ENCODE results near the gene AREL1. TPM values are rescaled to one million over a fixed set of nuclear protein-coding genes. Genes with fewer than 3 reads are reported as not detected.

AREL1 gene
- total and polyA plus RNA-seq, 2 of the 8 experiments (the other 6 are each of a cell fraction or from before 2014, with no cell fraction given): 31.4 to 49.1 TPM

- H3K56ac ChIP-seq (replicated peaks; ENCODE audit: insufficient read length, low read depth, low read length): no peak overlapping the region
- no peak overlapping the region for H3K14ac ChIP-seq (ENCODE audit: insufficient read length)
- H3K9me3 ChIP-seq (ENCODE audit: insufficient read depth in 2 of 2, low read depth in 1 of 2, low read length in 1 of 2): no peaks in the 10 kb centered on the region; a peak in 1 of 4 replicates
- H3K36me3 ChIP-seq (ENCODE audit: control insufficient read depth in 2 of 4, insufficient read depth in 4 of 4, low read length in 3 of 4): peaks cover 0 to 11% (median 0%) of the 10 kb centered on the region in 4 experiments; a peak in 1 of 8 replicates
- H4K8ac ChIP-seq (ENCODE audit: extremely low read depth, insufficient read depth, low read length): no peak overlapping the region
- H2BK20ac ChIP-seq (ENCODE audit: low read length): no peak overlapping the region
- peaks cover 7% of the 10 kb centered on the region; the same call in 1 of the 2 replicates for H3K23me2 ChIP-seq (ENCODE audit: low read depth, low read length)
- H3K27ac ChIP-seq (ENCODE audit: low read depth, low read length): no peak overlapping the region
- CTCF ChIA-PET (ENCODE audit: partially characterized antibody): interaction anchor here (0.7 to 7.6 kb wide), 8 partner anchors 15 to 243 kb away, joined by 3 to 176 read pairs (median 36); no protein-coding TSS in a partner anchor
- peaks cover 4 to 10% (median 6%) of the 10 kb centered on the region in 4 experiments; a peak in 6 of 7 replicates for H3K4me1 ChIP-seq (replicated peaks in 1 of 4; ENCODE audit: control insufficient read depth in 3 of 4, insufficient read depth in 4 of 4, low read length in 3 of 4)
- POLR2A ChIA-PET (ENCODE audit: partially characterized antibody): interaction anchor here (2.9 kb wide), 1 partner anchor 40 kb away, joined by 7 read pairs; no protein-coding TSS in a partner anchor
- no peak overlapping the region for H2BK5ac ChIP-seq (ENCODE audit: low read depth, low read length)
- H2BK12ac ChIP-seq (ENCODE audit: low read depth, low read length): no peak overlapping the region
- TF ChIP-seq CEBPB (IDR thresholded peaks at IDR 0.05; ENCODE audit: low read depth, low read length) (no peak), JUN (IDR thresholded peaks at IDR 0.05; ENCODE audit: low read depth, low read length) (no peak), SIN3A (conservative IDR thresholded peaks at IDR 0.05 in 1 of 2, IDR thresholded peaks at IDR 0.05 in 1 of 2; ENCODE audit: low read depth in 1 of 2, low read length in 2 of 2) (no peak), CBX8 (IDR thresholded peaks at IDR 0.05; ENCODE audit: borderline replicate concordance, low read depth, low read length) (no peak), BRCA1 (IDR thresholded peaks at IDR 0.05; ENCODE audit: low read depth, low read length) (no peak), TAF7 (optimal IDR thresholded peaks at IDR 0.05; ENCODE audit: borderline replicate concordance, low read depth, low read length) (no peak), JUND (IDR thresholded peaks at IDR 0.05; ENCODE audit: low read length) (no peak), POLR2AphosphoS5 (IDR thresholded peaks at IDR 0.05; ENCODE audit: low read depth, low read length) (no peak), RAD21 (IDR thresholded peaks at IDR 0.05 in 1 of 2, conservative IDR thresholded peaks at IDR 0.05 in 1 of 2; ENCODE audit: low read depth in 2 of 2, low read length in 2 of 2) (no peak)
- H3K4me2 ChIP-seq (ENCODE audit: insufficient read depth in 1 of 2, low read depth in 2 of 2, low read length in 2 of 2): no peak overlapping the region
- WGBS, 2 experiments (ENCODE audit: extremely low coverage in 1 of 2, insufficient coverage in 1 of 2, insufficient read length in 1 of 2, insufficient replicate concordance in 2 of 2, low coverage in 1 of 2, low lambda C conversion rate in 2 of 2, missing lambda C conversion rate in 1 of 2): 89% methylated on average over 16 of the region's 16 CpGs; no CpG with 5 or more reads in 1 of the 2 experiments
- H2BK120ac ChIP-seq (replicated peaks; ENCODE audit: low read depth, low read length): no peak overlapping the region
- no peak overlapping the region for H3K18ac ChIP-seq (ENCODE audit: extremely low read depth, low read length)
- H3K27me3 ChIP-seq (replicated peaks in 1 of 4; ENCODE audit: control insufficient read depth in 3 of 4, extremely low read depth in 1 of 4, insufficient read depth in 3 of 4, low read length in 3 of 4): peaks cover 28 to 35% (median 32%) of the 10 kb centered on the region in 4 experiments
- no peak overlapping the region for H3K23ac ChIP-seq (ENCODE audit: insufficient read length)
- no peak overlapping the region for H3K4me3 ChIP-seq (ENCODE audit: extremely low read depth in 1 of 4, insufficient read depth in 2 of 4, low read depth in 3 of 4, low read length in 4 of 4)
- FAIRE-seq: no peak
- no peaks in the 10 kb centered on the region for H3K79me2 ChIP-seq (ENCODE audit: control insufficient read depth in 1 of 2, insufficient read depth in 2 of 2, low read length in 2 of 2)
- no peaks in the 10 kb centered on the region for H3K79me1 ChIP-seq (ENCODE audit: low read depth, low read length)
- no peak overlapping the region for H3K9ac ChIP-seq (replicated peaks in 1 of 4; ENCODE audit: extremely low read depth in 1 of 4, low read depth in 3 of 4, low read length in 3 of 4)
- H4K91ac ChIP-seq (replicated peaks; ENCODE audit: insufficient read length, low read length): no peak overlapping the region
- H4K20me1 ChIP-seq (replicated peaks in 1 of 2; ENCODE audit: control insufficient read depth in 1 of 2, insufficient read depth in 2 of 2, low read length in 2 of 2): no peaks in the 10 kb centered on the region
- no peak overlapping the region for H2AK5ac ChIP-seq (ENCODE audit: low read depth, low read length)
- no peak for DNase-seq (ENCODE audit: low read depth in 1 of 2, low spot score in 2 of 2)
- H3K4ac ChIP-seq (replicated peaks; ENCODE audit: insufficient read length, low read depth, low read length): no peak overlapping the region
- H4K5ac ChIP-seq (ENCODE audit: insufficient read length, low read depth, low read length): no peak overlapping the region
- no peak overlapping the region for H2AFZ ChIP-seq (ENCODE audit: low read length)
- no peak overlapping the region for H2BK15ac ChIP-seq (ENCODE audit: low read length)
Measured at GRCh38 chr14:74613211-74613914, 99.5 kb downstream of the AREL1 start.
